ENCODE measurements around the gene PRUNE2. TPM values are rescaled to one million over a fixed set of nuclear protein-coding genes. Genes with fewer than 3 reads are reported as not detected.
A peak's percentile ranks its signal among the peaks of the same experiment; 100 is the strongest.

The PRUNE2 gene
- total and polyA plus RNA-seq, 2 of the 13 experiments (the other 11 are each of a cell fraction or from before 2014, with no cell fraction given), result 0.02 TPM; not detected in 1

GRCh38 chr9:76684213-76684612 is 221.7 kb downstream of the PRUNE2 start:
- WGBS (ENCODE audit: low lambda C conversion rate), result 30% methylated on average over 5 of the region's 5 CpGs
- no peaks in the 10 kb centered on the region for H4K20me1 ChIP-seq (ENCODE audit: insufficient read depth, low read length)
- CTCF ChIA-PET (ENCODE audit: low intra/inter-chr PET ratio, low total read pairs), result no interaction called here

DNA sequence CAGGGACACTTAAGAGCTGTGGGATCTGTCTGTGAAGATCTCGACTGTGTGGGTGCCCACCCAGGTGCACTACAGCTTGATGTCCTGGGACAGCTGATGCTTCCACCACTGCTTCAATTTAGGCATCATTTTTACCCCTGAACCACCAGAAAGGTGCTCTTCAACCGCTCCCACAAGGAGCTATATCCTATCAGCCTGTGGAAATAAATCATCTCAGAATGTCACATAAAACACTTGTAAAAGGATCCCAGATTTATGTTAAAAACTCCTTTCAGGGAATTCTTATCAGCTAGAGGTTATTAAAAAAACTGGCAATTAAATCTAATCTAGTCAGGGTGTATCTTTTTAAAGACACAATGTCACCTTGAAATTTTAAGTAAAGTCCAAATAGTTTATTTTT is 224.4 kb downstream of the PRUNE2 start:
- Histone ChIP-seq H3K4me3 (replicated peaks in 1 of 3; ENCODE audit: insufficient read depth in 1 of 3, low read depth in 2 of 3, low read length in 3 of 3) (no peak overlapping the region), H3K27me3 (ENCODE audit: control insufficient read depth in 1 of 2, insufficient read depth in 2 of 2, low read length in 2 of 2) (no peaks in the 10 kb centered on the region), H3K27ac (ENCODE audit: extremely low read length, insufficient read depth, low read length) (no peak overlapping the region), H4K20me1 (ENCODE audit: insufficient read depth, low read length) (no peaks in the 10 kb centered on the region), H3K9ac (ENCODE audit: insufficient read depth, low read depth, low read length) (no peak overlapping the region), H2AFZ (ENCODE audit: low read length) (no peak overlapping the region), H3K4me2 (ENCODE audit: low read depth, low read length) (no peak overlapping the region), H3K79me2 (ENCODE audit: insufficient read depth, low read length) (no peaks in the 10 kb centered on the region), H3K9me3 (ENCODE audit: low read length) (no peaks in the 10 kb centered on the region), H3K4me1 (ENCODE audit: insufficient read depth, low read length) (no peaks in the 10 kb centered on the region), H3K36me3 (replicated peaks in 1 of 2; ENCODE audit: control insufficient read depth in 1 of 2, insufficient read depth in 2 of 2, low read length in 2 of 2) (no peaks in the 10 kb centered on the region)
- 8% methylated on average over 2 of the region's 2 CpGs for WGBS (ENCODE audit: low lambda C conversion rate)
- DNase-seq (ENCODE audit: low spot score) (no peak), ATAC-seq (no peak), FAIRE-seq (no peak)
- CTCF ChIA-PET (ENCODE audit: low intra/inter-chr PET ratio, low total read pairs), result no interaction called here
- intact Hi-C loops (cut with micrococcal nuclease; ENCODE audit: unreplicated experiment), result no loop called here
- in situ Hi-C loops (cut with HindIII; ENCODE audit: extremely low pct_ligation_motif_present, low pct_unique_long_range_greater_than_20kb), result no loop called here
- BruUV-seq (replicated peaks), result no TSS peak
- POLR2A ChIA-PET, result no interaction called here
- TF ChIP-seq REL (CRISPR knock-in tag; conservative IDR thresholded peaks at IDR 0.05) (no peak), ZNF800 (CRISPR knock-in tag; IDR thresholded peaks at IDR 0.05) (no peak), NR2F6 (IDR thresholded peaks at IDR 0.05) (no peak), NR2F6 (CRISPR knock-in tag; IDR thresholded peaks at IDR 0.05) (no peak), ZNF276 (CRISPR knock-in tag; IDR thresholded peaks at IDR 0.05; ENCODE audit: low read depth) (no peak), ZNF124 (CRISPR knock-in tag; IDR thresholded peaks at IDR 0.05) (no peak), CBX1 (IDR thresholded peaks at IDR 0.05; ENCODE audit: low read depth) (no peak), ZNF350 (CRISPR knock-in tag; IDR thresholded peaks at IDR 0.05; ENCODE audit: borderline replicate concordance, low read depth) (no peak), ZNF34 (CRISPR knock-in tag; IDR thresholded peaks at IDR 0.05; ENCODE audit: borderline replicate concordance) (no peak), NCOA2 (CRISPR knock-in tag; IDR thresholded peaks at IDR 0.05) (no peak)
- TF ChIP-seq, protein P1, sequence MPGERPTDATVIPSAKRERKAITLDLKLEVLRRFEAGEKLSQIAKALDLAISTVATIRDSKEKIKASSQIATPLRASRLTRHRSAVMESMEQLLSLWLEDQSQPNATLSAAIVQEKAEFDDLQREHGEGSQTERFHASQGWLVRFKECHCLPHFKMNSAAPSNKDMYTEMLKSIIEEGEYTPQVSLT (CRISPR knock-in tag; IDR thresholded peaks at IDR 0.05; ENCODE audit: borderline replicate concordance, low read depth), result no peak

More at GRCh38 chr9:76684213-76684612, 221.7 kb downstream of the PRUNE2 start:
- POLR2A ChIA-PET, result no interaction called here
- no peak for DNase-seq (ENCODE audit: low spot score)
- Histone ChIP-seq H3K27me3 (ENCODE audit: control insufficient read depth in 1 of 2, insufficient read depth in 2 of 2, low read length in 2 of 2) (no peaks in the 10 kb centered on the region), H3K4me2 (ENCODE audit: low read depth, low read length) (no peak overlapping the region), H3K4me3 (replicated peaks in 1 of 3; ENCODE audit: insufficient read depth in 1 of 3, low read depth in 2 of 3, low read length in 3 of 3) (no peak overlapping the region), H3K9ac (ENCODE audit: insufficient read depth, low read depth, low read length) (no peak overlapping the region), H3K4me1 (ENCODE audit: insufficient read depth, low read length) (peaks cover 12% of the 10 kb centered on the region), H2AFZ (ENCODE audit: low read length) (no peak overlapping the region), H3K79me2 (ENCODE audit: insufficient read depth, low read length) (no peaks in the 10 kb centered on the region), H3K9me3 (ENCODE audit: low read length) (no peaks in the 10 kb centered on the region), H3K36me3 (replicated peaks in 1 of 2; ENCODE audit: control insufficient read depth in 1 of 2, insufficient read depth in 2 of 2, low read length in 2 of 2) (no peaks in the 10 kb centered on the region), H3K27ac (ENCODE audit: extremely low read length, insufficient read depth, low read length) (no peak overlapping the region)
- FAIRE-seq, result no peak
- no peak for ATAC-seq
- intact Hi-C loops (cut with micrococcal nuclease; ENCODE audit: unreplicated experiment) (no loop called here), in situ Hi-C loops (cut with HindIII; ENCODE audit: extremely low pct_ligation_motif_present, low pct_unique_long_range_greater_than_20kb) (no loop called here)
- BruUV-seq (replicated peaks), result no TSS peak
- TF ChIP-seq, protein P2, sequence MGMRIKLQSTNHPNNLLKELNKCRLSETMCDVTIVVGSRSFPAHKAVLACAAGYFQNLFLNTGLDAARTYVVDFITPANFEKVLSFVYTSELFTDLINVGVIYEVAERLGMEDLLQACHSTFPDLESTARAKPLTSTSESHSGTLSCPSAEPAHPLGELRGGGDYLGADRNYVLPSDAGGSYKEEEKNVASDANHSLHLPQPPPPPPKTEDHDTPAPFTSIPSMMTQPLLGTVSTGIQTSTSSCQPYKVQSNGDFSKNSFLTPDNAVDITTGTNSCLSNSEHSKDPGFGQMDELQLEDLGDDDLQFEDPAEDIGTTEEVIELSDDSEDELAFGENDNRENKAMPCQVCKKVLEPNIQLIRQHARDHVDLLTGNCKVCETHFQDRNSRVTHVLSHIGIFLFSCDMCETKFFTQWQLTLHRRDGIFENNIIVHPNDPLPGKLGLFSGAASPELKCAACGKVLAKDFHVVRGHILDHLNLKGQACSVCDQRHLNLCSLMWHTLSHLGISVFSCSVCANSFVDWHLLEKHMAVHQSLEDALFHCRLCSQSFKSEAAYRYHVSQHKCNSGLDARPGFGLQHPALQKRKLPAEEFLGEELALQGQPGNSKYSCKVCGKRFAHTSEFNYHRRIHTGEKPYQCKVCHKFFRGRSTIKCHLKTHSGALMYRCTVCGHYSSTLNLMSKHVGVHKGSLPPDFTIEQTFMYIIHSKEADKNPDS (CRISPR knock-in tag; IDR thresholded peaks at IDR 0.05), result no peak
- 0 out of 2 replicates have a peak, but pooled peaks have one; percentile 29 for TF ChIP-seq ZNF263 (CRISPR knock-in tag; IDR thresholded peaks at IDR 0.05)

Measured in HepG2 (cell line).